Ureter (tissue), 1 donor: ENCODE measurements around the gene NRGN. TPM values are rescaled to one million over a fixed set of nuclear protein-coding genes. Genes with fewer than 3 reads are reported as not detected.
A peak's percentile ranks its signal among the peaks of the same experiment; 100 is the strongest.

Experiments used
- DNase-seq: peaks from one replicate; pipeline ENCODE4 v3.0.0-alpha.2; 2020; ENCODE audit warnings: low spot score
- total RNA-seq: library from RNA; stranded (reverse); gene quantifications from one replicate; pipeline ENCODE4 v1.2.4, GENCODE V29; 2023
- donor health status: DM: yes; HTN: yes; CAD: no.

The NRGN gene
- 6.1 TPM for total RNA-seq

GRCh38 chr11:124739479-124740276 lies at the start of gene NRGN:
NRGN (plus strand) TSS chr11:124739942; CDS start chr11:124740085, 143 bp downstream.
- peak; percentile 90 for DNase-seq

- no peak for DNase-seq
Observed at GRCh38 chr11:124693142-124693541, 46.6 kb upstream of the NRGN start.

GRCh38 chr11:124699547-124699946 lies 40.2 kb upstream of the NRGN start:
- no peak for DNase-seq

- no peak for DNase-seq
Observed at GRCh38 chr11:124700028-124700427, 39.7 kb upstream of the NRGN start.

GRCh38 chr11:124707829-124708228 lies 31.9 kb upstream of the NRGN start:
- no peak for DNase-seq

- DNase-seq, result no peak
Observed at GRCh38 chr11:124712392-124712791, 27.4 kb upstream of the NRGN start.

- DNase-seq, result no peak
Observed at GRCh38 chr11:124716591-124716990, 23.2 kb upstream of the NRGN start.

GRCh38 chr11:124717421-124717785 lies 22.3 kb upstream of the NRGN start:
- DNase-seq, result no peak

- DNase-seq, result no peak
Observed at GRCh38 chr11:124717786-124718651, 21.7 kb upstream of the NRGN start.

GRCh38 chr11:124718801-124719200 lies 20.9 kb upstream of the NRGN start:
- DNase-seq, result no peak

- no peak for DNase-seq
Observed at GRCh38 chr11:124719534-124719933, 20.2 kb upstream of the NRGN start.

- no peak for DNase-seq
Observed at GRCh38 chr11:124722176-124722575, 17.6 kb upstream of the NRGN start.

GRCh38 chr11:124724979-124725718 lies 14.6 kb upstream of the NRGN start:
- DNase-seq, result no peak

- DNase-seq, result no peak
Observed at GRCh38 chr11:124725719-124726105, 14.0 kb upstream of the NRGN start.

- no peak for DNase-seq
Observed at GRCh38 chr11:124727474-124727873, 12.3 kb upstream of the NRGN start.

- DNase-seq, result no peak
Observed at GRCh38 chr11:124728134-124728533, 11.6 kb upstream of the NRGN start.

- no peak for DNase-seq
Observed at GRCh38 chr11:124729571-124729970, 10.2 kb upstream of the NRGN start.

GRCh38 chr11:124732230-124732629 lies 7.5 kb upstream of the NRGN start:
- DNase-seq, result no peak

- no peak for DNase-seq
Observed at GRCh38 chr11:124736736-124737135, 3.0 kb upstream of the NRGN start.

GRCh38 chr11:124737638-124738305 lies 2.0 kb upstream of the NRGN start:
- DNase-seq, result no peak

GRCh38 chr11:124738713-124739478 lies 846 bp upstream of the NRGN start:
- DNase-seq, result no peak
